Fibroblast of pulmonary artery (primary cell): ENCODE results near the gene KCNK15.

Source experiments
- DNase-seq: peaks from one replicate; pipeline ENCODE4 v3.0.0-alpha.2; 2010; ENCODE audit warnings: low read depth
- H3K4me3 ChIP-seq: replicated peaks from 2 replicates; pipeline ENCODE4 v1.5.1; 2011; ENCODE audit warnings: low read depth, mild to moderate bottlenecking, control low read depth, low read length, moderate library complexity
- CTCF ChIP-seq: IDR thresholded peaks from 2 replicates; pipeline ENCODE4 v1.5.1; 2011; ENCODE audit warnings: mild to moderate bottlenecking, control low read depth, low read length, inconsistent platforms; ENCODE audit errors: missing control alignments

The KCNK15 gene

GRCh38 chr20:44796758-44797457 lies 51.2 kb downstream of the KCNK15 start:
- no peak for TF ChIP-seq CTCF
- H3K4me3 ChIP-seq = no peak overlapping the region
- DNase-seq = no peak

GRCh38 chr20:44799691-44800090 lies 54.0 kb downstream of the KCNK15 start:
- H3K4me3 ChIP-seq = no peak overlapping the region
- no peak for TF ChIP-seq CTCF
- DNase-seq = no peak

- TF ChIP-seq CTCF = peak; percentile 30
- no peak for DNase-seq
- H3K4me3 ChIP-seq = no peak overlapping the region
Observed at GRCh38 chr20:44800391-44801046, 54.9 kb downstream of the KCNK15 start.
